Activated CD8-positive, alpha-beta memory T cell treated with anti-CD3 and anti-CD28 coated beads, Interleukin-2, amount 50 U/mL, for 24 hours (primary cell): ENCODE data around the gene ARHGAP18.

Source experiments
- DNase-seq: peaks from one replicate; pipeline ENCODE4 v3.0.0-alpha.2; 2020; ENCODE audit errors: extremely low read depth

Gene ARHGAP18

DNA sequence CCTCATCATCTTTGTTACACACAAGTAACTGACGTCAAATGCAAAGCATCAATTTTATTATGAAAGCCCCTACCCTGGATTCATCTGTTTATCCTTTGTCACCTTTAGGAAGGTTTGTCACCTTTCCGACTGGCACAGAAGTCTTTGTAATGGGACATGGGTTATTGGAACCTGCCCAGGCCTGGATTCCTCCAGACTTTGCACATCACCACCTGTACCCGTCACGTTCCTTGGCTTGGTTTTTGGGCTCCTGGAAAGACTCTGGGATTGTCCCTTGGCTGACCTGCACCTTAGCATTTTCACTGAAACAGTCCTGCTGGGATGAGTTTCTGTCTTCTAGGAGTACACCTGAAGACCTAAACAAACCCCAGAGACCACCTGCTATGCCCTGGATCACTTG is 15.4 kb upstream of the ARHGAP18 start:
- no peak for DNase-seq

DNA sequence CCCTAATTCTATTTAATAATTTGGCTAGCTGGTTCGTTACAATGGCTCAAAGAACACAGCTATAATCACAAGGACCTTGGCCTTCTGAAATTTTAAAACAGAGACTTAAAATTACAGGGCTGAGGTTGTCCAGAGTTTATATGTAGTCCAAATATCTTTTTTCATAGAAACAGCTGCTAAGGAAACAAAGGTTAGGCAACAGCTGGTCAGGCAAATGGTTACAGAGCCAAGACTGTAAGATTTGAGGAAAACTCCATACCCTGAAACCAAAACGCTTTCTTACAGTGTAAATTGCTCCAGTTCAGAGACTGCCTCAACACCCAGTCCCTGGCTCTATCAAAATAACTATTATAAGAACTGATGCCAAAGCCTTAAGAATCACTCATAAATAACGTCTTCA is 9.7 kb upstream of the ARHGAP18 start:
- no peak for DNase-seq

DNA sequence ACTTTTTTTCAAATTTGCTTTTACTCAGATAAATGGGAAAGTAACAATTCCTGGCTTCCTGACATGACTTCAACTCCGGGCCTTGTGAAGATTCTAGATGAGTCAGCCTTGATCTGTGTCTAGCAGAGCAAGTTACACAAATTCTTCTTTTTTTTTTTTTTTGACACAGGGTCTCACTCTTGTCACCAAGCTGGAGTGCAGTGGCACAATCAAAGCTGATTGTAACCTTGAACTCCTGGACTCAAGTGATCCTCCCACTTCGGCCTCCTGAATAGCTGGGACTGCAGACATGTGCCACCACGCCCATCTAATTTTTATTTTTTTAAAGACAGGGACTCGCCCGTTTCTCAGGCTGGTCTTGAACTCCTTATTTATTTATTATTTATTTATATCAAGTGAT is 7.3 kb upstream of the ARHGAP18 start:
- DNase-seq: no peak

DNA sequence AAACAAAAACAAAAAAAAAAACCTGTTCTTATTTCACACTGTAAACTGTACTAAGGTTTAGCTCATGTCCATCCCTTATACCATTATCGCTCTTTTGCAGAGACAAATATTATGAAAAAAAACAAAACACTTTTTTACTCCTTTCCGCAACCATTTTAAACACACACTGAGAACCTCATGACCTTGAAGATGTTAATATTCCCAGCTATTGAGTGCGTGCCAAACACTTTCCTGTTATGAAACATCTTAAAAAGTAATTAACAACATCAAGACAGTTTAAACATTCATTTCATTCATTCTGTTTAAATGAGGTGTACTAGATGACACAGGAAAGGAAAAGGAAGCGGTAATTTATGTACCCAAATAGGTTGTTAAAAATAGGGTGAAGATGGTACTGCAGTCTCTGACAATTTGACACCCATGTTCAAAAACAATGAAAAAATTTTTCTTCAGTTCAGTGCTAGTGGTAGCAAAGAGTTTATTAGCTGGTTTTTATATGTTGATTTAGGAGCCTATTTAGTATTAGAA is 3.9 kb upstream of the ARHGAP18 start:
- no peak for DNase-seq

DNA sequence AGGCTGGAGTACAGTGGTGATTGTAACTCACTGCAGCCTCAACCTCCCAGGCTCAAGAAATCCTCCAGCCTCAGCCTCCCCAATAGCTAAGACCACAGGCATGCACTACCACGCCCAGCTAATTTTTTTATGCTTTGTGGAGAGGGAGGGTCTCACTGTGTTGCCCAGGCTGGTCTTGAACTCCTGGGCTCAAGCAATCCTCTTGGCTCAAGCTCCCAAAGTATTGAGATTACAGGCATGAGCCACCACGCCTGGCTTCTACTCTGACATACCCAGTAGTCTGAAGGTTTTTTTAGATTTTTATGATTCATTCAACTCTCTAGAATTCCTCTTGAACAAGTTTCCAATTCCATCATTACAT is 1.3 kb upstream of the ARHGAP18 start:
- no peak for DNase-seq

DNA sequence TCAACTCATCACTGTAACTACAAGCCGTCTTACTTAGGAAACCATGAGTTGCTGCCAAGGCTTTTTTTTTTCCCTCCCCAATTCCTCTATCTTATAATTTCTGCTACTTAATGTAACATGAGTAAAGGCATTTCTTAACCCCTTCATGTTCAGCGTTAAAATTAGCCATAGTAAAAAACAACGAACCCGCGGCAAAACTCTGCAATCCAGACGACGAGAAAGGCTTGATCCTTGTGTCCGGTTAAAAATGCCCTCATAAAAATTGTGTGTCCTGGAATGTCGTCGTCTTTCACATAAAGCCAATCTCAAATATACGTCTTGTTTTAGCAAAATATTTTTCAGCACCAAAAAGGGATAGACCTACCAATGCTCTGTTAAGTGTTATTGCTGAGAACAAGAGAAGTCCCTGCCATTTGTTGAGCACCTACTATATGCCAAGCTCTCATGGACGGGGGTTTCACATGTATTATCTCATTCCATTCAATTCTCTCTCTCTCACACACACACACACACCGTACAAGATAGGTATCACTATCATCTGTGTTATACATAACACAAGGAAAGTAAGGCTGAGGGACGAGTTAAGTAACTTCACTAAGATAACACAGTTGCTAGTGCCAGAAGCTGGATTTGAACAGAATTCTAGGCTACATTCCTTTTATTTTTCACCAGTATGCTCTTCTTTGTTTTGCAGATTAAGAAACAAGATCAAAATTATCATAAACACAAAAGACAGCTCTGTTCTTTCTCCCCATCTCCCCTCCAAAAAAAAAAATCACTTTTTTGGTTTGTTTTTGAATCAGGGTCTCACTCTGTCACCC is 683 bp upstream of the ARHGAP18 start:
- no peak for DNase-seq

DNA sequence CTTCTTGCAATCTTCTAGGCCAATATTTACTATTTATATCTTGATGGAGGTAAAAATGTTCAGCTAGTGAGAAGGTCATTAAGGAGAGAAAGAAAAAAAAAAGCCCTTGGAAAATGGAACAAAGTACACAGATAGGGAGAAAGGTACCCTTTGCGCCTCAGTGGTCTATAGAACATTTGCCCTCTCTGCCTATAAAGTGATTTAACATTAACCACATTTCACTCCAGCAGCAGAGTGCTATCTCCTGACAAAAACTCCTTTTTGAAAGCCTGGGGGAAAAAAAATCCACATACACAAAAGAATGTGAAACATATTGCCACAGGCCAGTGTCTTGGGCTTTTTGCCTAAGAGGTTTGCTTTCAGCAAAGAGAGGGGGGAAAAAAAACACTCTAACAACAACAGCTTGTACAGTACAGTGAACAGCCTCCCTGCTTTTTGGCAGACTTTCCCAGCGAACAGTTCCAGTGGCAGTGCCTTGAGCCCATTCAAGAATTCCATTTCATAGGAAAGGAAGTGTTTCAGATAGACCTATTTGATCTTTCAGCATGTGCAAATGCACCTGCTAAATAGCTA is 695 bp downstream of the ARHGAP18 start:
- DNase-seq: no peak

DNA sequence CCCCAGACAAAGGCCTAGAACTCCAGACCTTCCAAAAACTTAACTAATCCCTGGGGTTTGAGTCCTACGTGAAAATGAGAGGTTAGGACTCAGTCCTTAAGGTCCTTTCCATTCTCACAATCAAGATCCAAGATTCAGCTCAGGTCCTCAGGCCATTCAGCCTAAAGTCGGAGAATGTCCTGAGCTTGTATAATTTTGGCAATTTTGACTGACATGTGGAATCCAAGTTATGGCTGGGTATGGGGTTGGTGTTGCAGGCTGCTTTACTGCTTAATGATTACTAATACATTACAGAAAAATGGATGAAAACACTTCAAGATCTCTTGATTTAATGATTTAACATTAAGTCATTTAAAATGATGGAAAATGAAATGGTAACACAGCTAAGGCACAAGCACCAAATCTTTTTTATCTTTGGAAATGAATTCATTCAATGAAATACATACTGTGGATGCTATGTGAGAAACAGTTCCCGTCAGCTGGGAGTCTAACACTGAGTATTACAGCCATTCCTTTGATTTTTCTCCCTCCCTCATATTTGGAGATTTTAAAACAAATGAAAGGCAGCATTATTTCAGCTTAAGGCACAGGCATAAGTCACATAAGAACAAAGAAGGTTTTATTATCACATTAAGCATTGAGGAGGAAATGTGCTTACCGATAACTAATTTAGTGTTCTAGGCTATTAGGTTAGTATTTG is 1.3 kb downstream of the ARHGAP18 start:
- DNase-seq: no peak

DNA sequence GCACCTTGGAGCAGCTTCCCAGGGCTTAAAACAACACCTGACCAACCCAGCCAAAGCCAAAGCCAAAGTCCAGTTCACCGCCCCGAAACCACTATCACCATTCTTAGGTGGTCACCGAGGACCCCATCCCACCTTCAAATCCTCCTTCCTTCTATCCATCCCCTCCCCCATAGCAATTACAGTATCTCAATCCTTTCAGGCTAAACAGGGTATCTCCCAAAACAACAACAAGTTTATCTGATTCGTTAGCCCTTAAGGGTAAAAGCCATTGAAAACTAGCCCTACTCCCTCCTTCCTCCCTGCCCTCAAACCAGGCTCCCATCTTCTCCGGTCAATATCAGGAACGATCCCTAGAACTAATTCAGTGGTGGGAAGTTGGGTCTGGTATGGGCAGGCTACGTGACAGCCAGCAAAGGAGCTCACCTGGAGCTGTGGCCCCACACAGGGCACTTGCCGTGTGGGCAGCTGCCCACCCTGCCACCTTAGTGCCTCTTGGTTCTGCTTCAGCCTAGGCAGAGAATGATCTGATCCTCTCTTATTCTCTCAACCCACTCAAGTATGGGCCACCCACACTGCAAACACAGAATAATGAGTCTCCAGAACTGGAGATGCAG is 2.0 kb downstream of the ARHGAP18 start:
- no peak for DNase-seq

DNA sequence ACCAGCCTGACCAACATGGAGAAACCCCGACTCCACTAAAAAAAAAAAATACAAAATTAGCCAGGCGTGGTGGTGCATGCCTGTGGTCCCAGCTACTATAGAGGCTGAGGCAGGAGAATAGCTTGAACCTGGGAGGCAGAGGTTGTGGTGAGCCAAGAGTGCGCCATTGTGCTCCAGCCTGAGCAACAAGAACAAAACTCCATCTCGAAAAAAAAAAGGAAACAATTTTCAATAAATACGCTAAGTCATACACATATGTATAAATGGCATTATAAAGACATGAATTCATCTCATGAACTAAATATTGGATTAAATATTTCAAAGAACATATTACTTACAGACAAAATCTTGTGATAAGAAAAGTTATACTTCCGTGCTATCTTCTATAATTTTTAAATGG is 2.9 kb downstream of the ARHGAP18 start:
- no peak for DNase-seq

DNA sequence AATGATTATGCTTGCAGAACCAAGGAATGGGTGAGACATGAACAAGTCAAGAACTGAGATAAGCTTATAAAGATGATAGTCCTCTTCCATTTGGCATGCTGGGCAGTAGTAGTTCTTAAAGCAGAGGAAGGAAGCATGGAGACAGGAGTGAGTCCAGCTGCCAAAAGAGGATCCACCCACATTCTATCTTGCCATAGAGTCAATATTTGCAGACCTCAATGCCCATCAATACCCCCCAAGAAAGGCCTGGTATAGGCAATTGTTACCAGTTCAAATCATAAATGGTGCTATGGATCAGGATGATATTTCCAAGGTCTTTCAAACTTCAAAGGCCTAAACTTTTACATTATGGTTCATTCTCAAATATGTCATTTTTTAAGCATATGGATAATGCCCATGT is 4.8 kb downstream of the ARHGAP18 start:
- DNase-seq: no peak

DNA sequence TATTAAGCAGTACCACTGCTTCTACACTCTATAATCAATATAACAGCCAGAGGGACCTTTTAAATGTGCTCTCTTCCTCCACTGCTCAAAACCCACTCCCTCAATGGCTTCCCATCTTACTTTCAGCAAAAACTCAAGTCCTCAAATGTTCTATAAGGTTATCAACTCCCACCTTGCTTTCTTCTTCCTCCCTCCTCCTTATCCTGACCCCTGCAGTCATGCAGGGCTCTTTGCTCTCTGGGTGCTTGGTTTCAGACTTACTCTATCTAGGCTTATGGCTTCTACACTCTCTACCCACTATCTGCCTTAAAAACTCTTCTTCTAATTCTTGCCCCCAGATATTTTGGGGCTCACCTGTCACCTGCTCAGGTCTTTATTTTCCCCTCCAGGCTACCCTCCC is 5.3 kb downstream of the ARHGAP18 start:
- DNase-seq: no peak

DNA sequence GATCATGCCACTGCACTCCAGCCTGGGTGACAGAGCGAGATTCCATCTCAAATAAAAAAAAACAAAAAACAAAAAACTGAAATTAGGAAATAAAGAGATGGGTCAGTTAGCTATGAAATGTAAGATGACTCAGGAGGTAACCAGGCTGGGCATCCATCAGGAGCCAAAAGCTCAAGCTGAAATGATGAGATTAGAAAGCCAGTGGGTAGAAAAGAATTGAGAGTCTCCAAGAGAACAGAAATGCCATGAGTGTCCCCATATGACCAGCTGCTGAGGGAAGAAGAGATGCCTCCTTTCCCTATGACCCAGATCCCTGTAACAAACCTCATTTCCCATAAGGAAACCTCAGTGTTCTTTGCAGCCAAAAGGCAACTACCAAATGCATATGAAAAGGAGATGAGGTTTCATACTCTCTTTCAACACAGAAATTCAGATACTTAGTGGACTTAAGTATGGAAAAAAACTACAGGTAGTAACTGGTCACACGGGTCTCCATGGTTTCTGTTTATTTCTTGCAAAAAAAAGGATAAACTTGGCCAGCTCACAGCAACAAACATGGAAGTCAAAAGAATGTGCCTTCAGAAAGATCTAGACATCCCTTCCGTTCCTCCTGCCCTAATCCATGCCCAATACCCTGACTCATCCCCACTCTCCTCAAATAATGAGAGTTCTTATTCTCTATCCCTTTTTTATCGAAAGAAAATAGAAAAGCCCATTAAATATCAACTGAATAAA is 8.1 kb downstream of the ARHGAP18 start:
- DNase-seq: no peak

DNA sequence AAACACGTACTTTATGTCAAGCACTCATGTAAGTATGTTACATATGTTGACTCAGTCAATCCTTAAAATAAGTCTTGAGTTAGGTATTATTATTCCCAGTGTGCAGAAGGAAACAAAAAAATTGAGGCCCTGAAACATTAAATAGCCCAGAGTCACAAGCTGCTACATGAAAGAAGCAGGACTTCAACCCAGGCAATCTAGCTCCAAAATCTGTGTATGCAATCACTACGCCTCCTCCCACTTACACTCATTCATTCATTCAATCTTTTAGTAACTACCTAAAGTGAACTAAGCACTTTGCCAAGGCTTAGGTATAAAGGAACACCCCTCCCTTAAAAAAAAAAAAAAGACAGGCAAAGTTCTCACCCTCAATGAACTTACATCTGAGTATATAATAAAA is 9.3 kb downstream of the ARHGAP18 start:
- no peak for DNase-seq

DNA sequence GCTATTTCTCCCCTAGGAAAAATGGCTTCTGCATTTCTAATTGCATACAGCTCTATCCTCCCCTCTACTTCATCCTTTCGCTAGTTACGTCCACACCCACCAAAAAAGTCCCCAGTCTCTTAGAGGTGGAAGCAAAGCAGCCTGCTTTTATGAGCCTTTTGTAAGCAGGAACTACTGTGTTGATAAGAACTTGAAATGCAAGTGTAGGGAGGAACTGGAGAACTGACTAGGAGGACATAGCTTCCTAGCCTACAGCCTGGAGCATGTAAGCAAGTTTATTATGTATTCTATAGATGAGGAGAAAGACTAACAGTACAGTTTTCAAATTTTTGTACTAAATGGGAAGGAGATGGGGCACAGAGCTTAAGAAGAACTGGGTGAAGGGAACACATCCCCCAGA is 10.3 kb downstream of the ARHGAP18 start:
- DNase-seq: no peak

DNA sequence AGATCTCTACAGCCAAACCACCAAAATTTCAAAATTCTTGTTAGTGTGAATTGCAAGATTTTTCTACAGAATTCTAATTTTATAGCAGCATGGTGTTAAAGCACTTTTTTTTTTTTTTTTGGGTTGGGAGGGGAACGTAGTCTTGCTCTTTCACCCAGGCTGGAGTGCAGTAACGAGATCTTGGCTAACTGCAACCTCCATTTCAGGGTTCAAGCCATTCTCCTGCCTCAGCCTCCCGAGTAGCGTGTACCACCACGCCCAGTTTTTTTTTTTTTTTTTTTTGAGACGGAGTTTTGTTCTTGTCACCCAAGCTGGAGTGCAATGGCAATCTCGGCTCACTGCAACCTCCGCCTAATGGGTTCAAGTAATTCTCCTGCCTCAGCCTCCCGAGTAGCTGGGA is 11.5 kb downstream of the ARHGAP18 start:
- DNase-seq: no peak

DNA sequence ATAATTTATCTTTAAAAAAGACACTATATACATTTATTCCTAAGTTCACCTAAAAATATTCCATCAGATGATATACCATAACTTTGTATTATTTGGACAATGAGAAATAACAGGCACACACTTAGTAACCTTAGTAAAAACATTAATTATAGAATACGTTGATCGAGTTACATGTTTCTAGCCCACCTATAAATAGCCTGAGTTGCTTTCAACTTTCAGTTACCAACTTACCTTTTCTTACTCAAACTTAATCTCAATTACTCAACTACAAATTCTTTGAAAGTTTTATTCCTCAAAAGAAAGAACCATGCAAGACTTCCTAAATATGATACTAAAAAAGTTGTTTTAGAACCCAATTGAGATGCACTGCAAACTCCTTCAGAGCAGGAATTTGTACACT is 12.2 kb downstream of the ARHGAP18 start:
- no peak for DNase-seq

DNA sequence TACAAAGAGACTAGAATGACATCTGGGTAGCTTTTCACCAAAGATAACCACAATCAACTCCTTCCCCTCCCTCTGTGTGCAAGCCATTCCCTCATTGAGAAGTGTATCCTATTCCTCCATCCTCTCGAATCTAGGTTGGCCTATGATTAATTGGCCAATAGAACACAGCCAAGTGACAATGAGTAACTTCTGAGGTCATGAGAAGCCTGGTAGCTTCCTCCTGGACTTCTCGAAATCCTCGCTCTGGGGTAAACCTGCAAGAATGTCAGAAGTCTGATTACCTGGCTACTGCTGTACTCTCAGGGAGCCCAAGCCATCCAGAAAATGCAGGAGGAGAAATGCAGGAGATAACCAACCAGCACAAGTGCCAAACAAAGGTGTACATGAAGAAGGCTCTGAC is 13.1 kb downstream of the ARHGAP18 start:
- DNase-seq: no peak

DNA sequence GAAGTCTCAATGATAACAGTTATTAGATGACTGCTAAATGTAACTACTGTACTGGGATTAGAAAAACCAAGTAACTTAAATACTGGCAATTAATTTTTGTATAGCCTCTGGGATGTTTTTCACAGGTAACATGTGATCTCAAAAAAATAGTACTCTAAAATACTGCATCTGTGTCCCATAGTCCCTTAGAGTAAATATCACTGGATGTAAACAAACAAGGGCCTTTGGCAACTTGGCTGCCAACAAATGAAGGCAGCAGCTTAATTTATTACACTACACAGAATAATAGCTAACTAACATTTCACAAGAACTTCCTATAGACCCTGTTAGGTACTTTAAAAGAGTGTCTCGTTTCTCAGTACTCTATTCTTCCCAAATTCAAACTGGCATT is 14.0 kb downstream of the ARHGAP18 start:
- DNase-seq: no peak

DNA sequence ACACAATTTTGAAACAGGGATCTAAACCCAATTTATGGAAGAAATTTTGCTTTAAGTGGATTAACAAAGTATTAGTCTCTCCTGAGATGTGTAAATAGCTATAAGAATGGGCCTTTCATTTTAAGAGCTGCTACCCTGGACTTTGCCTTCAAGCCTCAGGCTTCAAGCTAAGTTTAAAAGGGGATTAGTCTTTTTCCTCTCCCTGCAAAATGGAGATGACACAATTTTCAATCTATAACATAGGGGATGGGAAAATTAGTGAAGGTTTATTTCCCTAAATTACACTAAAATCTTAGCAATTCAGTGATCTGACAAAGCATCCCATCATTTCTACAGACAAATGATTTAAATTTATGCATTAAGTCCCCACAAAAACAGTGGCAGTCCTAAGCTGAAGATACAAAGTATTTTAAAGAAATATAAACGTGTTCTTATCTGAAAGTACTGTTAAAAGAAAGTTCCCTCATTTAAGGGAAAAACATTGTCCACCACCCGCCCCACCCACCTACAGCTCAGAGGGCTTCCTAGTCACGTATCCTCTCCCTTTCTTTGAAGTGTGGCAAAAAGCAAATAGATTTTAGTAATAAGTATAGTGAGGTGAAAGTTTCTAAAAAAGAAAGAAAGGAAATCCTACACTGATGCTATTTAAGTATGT is 14.5 kb downstream of the ARHGAP18 start:
- DNase-seq: no peak

DNA sequence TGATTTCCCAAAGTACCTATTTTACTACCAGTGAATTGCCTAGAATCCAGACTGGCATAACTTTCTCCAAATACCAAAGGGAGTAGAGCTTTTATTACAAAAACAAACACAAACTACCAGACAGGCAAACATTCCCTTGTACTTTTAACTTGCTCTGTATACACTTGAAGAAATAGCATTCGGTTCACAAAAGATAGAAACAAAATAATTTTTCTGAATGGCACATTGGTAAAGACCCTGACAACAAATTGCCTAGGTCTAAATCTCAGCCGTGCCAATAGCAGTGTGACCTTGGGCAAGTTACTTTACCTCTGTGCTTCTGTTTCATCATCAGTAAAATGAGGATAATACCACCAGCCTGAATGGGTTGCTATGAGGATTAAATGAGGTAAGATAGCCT is 15.9 kb downstream of the ARHGAP18 start:
- no peak for DNase-seq
